ENCODE results near the gene TM6SF1.

DNA sequence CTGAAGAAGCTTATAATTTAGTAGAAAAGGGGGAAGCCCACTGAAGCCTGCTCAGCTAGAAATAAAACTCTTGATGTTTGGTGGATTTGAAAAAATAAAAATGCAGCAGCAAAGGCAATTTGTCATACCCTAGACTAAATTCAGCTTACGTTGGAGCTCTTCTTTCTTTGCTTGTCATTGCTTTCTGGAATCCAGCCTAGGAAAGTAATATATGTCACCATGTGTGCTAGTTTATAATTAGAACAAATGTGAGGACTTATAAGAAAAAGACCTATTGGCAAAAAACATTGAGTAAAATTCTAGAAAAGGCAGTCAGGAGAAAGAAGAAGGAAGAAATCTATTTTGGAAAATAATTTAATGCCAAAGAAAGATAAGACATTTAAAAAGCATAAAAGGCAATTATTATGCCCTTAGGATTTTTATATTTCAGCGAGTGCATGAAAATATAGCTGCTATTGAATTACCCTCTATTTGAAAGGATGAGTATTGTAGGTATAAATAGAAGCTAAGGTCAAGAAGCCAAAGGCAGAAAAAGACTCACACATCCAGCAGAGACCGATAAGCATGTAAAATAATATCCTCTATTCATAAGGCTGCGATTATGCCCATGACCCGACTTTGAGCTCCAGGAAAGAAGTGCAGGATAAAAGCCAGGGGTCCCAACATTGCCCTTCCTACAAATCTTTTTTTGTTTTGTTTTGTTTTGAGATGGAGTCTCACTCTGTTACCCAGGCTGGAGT, 29.8 kb upstream of the TM6SF1 start:
- TF ChIP-seq, protein P1, sequence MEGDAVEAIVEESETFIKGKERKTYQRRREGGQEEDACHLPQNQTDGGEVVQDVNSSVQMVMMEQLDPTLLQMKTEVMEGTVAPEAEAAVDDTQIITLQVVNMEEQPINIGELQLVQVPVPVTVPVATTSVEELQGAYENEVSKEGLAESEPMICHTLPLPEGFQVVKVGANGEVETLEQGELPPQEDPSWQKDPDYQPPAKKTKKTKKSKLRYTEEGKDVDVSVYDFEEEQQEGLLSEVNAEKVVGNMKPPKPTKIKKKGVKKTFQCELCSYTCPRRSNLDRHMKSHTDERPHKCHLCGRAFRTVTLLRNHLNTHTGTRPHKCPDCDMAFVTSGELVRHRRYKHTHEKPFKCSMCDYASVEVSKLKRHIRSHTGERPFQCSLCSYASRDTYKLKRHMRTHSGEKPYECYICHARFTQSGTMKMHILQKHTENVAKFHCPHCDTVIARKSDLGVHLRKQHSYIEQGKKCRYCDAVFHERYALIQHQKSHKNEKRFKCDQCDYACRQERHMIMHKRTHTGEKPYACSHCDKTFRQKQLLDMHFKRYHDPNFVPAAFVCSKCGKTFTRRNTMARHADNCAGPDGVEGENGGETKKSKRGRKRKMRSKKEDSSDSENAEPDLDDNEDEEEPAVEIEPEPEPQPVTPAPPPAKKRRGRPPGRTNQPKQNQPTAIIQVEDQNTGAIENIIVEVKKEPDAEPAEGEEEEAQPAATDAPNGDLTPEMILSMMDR (IDR thresholded peaks at IDR 0.05), result no peak
- TF ChIP-seq ZFX (IDR thresholded peaks at IDR 0.05; ENCODE audit: borderline replicate concordance), result no peak
